Adipocyte (in vitro differentiated cells): ENCODE results near the gene AKAP1.

Experiments used
- DNase-seq: peaks from one replicate; pipeline ENCODE4 v3.0.0-alpha.2; 2015; ENCODE audit warnings: low read depth
- H3K27me3 ChIP-seq: replicated peaks from 2 replicates; pipeline ENCODE4 v1.7.0; 2013; ENCODE audit warnings: mild to moderate bottlenecking, low read length, moderate library complexity; ENCODE audit not compliant: control insufficient read depth, insufficient read depth
- H3K36me3 ChIP-seq: 2 replicates; pipeline ENCODE4 v1.7.0; 2013; ENCODE audit warnings: low read length, mild to moderate bottlenecking, moderate library complexity; ENCODE audit not compliant: control insufficient read depth, insufficient read depth, severe bottlenecking
- H3K4me1 ChIP-seq: 2 replicates; pipeline ENCODE4 v1.7.0; 2013; ENCODE audit warnings: mild to moderate bottlenecking, low read length, moderate library complexity; ENCODE audit not compliant: control insufficient read depth, insufficient read depth
- H3K4me3 ChIP-seq: 2 replicates; pipeline ENCODE4 v1.7.0; 2013; ENCODE audit warnings: mild to moderate bottlenecking, low read length, moderate library complexity
- H3K9ac ChIP-seq: 2 replicates; pipeline ENCODE4 v1.7.0; 2013; ENCODE audit warnings: mild to moderate bottlenecking, low read length, moderate library complexity
- H3K9me3 ChIP-seq: 2 replicates; pipeline ENCODE4 v1.7.0; 2013; ENCODE audit warnings: mild to moderate bottlenecking, low read length, moderate library complexity; ENCODE audit not compliant: control insufficient read depth

The AKAP1 gene

GRCh38 chr17:57146273-57146672 is 61.2 kb downstream of the AKAP1 start:
- Histone ChIP-seq H3K27me3 (peaks cover 4% of the 10 kb centered on the region), H3K36me3 (no peaks in the 10 kb centered on the region), H3K4me3 (no peak overlapping the region), H3K9me3 (peaks cover 16% of the 10 kb centered on the region), H3K9ac (no peak overlapping the region), H3K4me1 (peaks cover 3% of the 10 kb centered on the region)
- no peak for DNase-seq

- no peak overlapping the region for H3K9ac ChIP-seq
- no peaks in the 10 kb centered on the region for H3K36me3 ChIP-seq
- peaks cover 37% of the 10 kb centered on the region for H3K9me3 ChIP-seq
- H3K27me3 ChIP-seq, result peaks cover 4% of the 10 kb centered on the region
- DNase-seq, result no peak
- no peak overlapping the region for H3K4me3 ChIP-seq
- no peaks in the 10 kb centered on the region for H3K4me1 ChIP-seq
These were observed 66.8 kb downstream of the AKAP1 start for GRCh38 chr17:57151798-57152197.

GRCh38 chr17:57152967-57153528 is 68.0 kb downstream of the AKAP1 start:
- Histone ChIP-seq H3K9me3 (peaks cover 37% of the 10 kb centered on the region), H3K9ac (no peak overlapping the region)
- DNase-seq, result no peak

DNA sequence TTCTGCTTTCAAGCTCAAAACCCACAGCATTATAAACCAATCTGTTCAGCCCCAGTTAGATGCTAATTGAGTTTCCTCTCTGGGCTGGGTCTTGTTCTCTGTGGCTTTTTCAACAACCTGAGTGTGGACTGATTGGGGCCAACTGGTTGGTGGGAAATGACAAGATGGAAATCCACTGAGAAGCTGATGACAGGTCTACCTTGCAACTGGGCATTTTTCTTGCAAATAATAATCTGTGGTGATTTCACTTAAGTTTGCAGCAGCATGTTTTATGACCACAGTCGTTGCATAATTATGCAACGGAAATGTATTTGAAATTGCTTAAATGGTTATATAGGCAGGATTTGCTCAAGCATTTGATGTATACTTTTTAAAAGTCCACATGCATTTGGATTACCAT is 69.9 kb downstream of the AKAP1 start:
- Histone ChIP-seq H3K36me3 (no peaks in the 10 kb centered on the region), H3K9ac (no peak overlapping the region), H3K9me3 (peaks cover 22% of the 10 kb centered on the region), H3K4me3 (no peak overlapping the region), H3K27me3 (peaks cover 1% of the 10 kb centered on the region), H3K4me1 (peaks cover 3% of the 10 kb centered on the region)
- DNase-seq, result no peak

More at GRCh38 chr17:57152967-57153528, 68.0 kb downstream of the AKAP1 start:
- H3K4me1 ChIP-seq, result peaks cover 1% of the 10 kb centered on the region
- H3K27me3 ChIP-seq, result peaks cover 4% of the 10 kb centered on the region
- no peaks in the 10 kb centered on the region for H3K36me3 ChIP-seq
- H3K4me3 ChIP-seq, result no peak overlapping the region

- peaks cover 3% of the 10 kb centered on the region for H3K4me1 ChIP-seq
- H3K36me3 ChIP-seq, result no peaks in the 10 kb centered on the region
- H3K4me3 ChIP-seq, result no peak overlapping the region
- H3K9me3 ChIP-seq, result peaks cover 4% of the 10 kb centered on the region
- H3K27me3 ChIP-seq, result peaks cover under 1% of the 10 kb centered on the region
- DNase-seq, result no peak
- H3K9ac ChIP-seq, result no peak overlapping the region
These were observed 73.3 kb downstream of the AKAP1 start for GRCh38 chr17:57158325-57158724.

GRCh38 chr17:57158795-57159194 is 73.7 kb downstream of the AKAP1 start:
- DNase-seq, result no peak

DNA sequence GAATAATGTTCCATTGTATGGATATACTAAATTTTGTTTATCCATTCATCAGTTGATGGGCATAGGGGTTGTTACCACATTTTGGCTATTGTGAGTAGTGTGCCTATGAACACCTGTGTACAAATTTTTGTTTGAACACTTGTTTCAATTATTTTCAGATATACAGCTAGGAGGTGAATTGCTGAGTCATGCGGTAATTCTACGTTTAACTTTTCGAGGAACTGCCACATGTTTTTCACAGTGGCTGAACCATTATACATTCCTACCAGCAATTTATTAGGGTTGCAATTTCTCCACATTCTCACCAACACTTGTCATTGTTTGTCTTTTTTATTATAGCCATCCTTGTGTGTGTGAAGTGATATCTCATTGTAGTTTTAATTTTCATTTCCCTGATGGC is 75.6 kb downstream of the AKAP1 start:
- peaks cover 8% of the 10 kb centered on the region for H3K27me3 ChIP-seq
- DNase-seq, result no peak
- no peaks in the 10 kb centered on the region for H3K36me3 ChIP-seq
- no peak overlapping the region for H3K9ac ChIP-seq
- H3K4me1 ChIP-seq, result peaks cover 3% of the 10 kb centered on the region
- H3K4me3 ChIP-seq, result no peak overlapping the region
- H3K9me3 ChIP-seq, result peaks cover 3% of the 10 kb centered on the region

More at GRCh38 chr17:57158795-57159194, 73.7 kb downstream of the AKAP1 start:
- no peak overlapping the region for H3K4me3 ChIP-seq
- no peak overlapping the region for H3K9ac ChIP-seq
- H3K4me1 ChIP-seq, result peaks cover 3% of the 10 kb centered on the region
- no peaks in the 10 kb centered on the region for H3K36me3 ChIP-seq
- peaks cover 4% of the 10 kb centered on the region for H3K27me3 ChIP-seq
- H3K9me3 ChIP-seq, result peaks cover 3% of the 10 kb centered on the region

DNA sequence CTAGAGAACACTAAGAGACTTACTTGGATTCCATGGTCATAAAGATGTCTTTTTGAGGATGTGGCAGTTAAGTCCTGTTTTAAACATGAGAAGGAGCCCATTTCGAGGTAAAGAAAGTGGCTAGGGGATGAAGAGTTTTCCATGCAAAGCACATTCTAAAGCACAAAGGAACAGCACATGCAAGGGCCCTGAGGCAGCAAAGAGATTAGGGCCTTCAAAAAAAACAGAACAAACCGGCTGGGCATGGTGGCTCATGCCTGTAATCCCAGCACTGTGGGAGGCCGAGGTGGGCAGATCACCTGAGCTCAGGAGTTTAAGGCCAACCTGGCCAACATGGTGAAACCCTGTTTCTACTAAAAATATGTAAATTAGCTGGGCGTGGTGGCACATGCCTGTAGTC is 79.8 kb downstream of the AKAP1 start:
- Histone ChIP-seq H3K9me3 (peaks cover 3% of the 10 kb centered on the region), H3K9ac (no peak overlapping the region), H3K36me3 (no peaks in the 10 kb centered on the region), H3K4me1 (no peaks in the 10 kb centered on the region), H3K4me3 (no peak overlapping the region), H3K27me3 (peaks cover 12% of the 10 kb centered on the region)
- no peak for DNase-seq

DNA sequence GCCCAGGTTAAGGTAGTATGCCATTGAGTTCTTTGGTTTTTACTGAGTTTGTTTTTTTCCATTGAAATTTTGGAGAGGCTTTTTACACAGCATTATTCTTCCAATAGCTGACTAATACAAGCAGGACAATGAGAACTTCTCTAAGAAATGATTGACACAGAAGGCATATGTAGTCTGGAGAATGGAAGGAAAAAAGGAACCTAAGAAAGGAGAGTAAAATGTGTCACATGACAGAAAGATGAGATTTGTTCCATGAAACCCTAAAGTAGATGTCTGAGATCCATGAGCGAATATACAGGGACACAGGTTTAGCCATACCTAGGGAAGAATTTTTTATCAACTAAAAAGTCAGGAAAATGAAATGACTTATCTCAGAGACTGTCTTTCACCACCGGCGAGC is 80.7 kb downstream of the AKAP1 start:
- no peak overlapping the region for H3K4me3 ChIP-seq
- no peak for DNase-seq
- peaks cover 3% of the 10 kb centered on the region for H3K9me3 ChIP-seq
- no peak overlapping the region for H3K9ac ChIP-seq
- no peaks in the 10 kb centered on the region for H3K4me1 ChIP-seq
- peaks cover 12% of the 10 kb centered on the region for H3K27me3 ChIP-seq
- no peaks in the 10 kb centered on the region for H3K36me3 ChIP-seq

DNA sequence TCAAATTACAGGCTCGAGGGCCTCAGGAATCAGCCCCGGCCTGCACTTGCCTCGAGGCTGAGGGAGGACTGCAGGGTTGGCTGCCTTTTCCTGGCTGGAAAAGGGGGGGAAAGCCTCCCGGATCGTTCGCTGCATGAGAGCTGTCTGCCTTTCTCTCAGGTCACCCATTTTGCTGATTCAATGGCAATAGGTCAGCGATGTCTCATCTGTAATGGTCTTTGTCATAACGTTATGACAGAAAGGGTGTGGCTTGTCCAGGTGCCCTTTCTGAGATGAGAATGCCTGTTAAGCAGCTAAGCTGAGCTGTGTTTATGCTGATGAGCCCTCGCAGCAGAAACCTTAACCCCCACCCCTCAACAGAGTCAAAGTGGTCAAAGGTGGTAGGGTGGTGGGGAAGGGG is 81.8 kb downstream of the AKAP1 start:
- no peaks in the 10 kb centered on the region for H3K4me1 ChIP-seq
- H3K36me3 ChIP-seq, result no peaks in the 10 kb centered on the region
- no peak overlapping the region for H3K4me3 ChIP-seq
- H3K27me3 ChIP-seq, result peaks cover 12% of the 10 kb centered on the region
- peaks cover 3% of the 10 kb centered on the region for H3K9me3 ChIP-seq
- DNase-seq, result no peak
- H3K9ac ChIP-seq, result no peak overlapping the region

DNA sequence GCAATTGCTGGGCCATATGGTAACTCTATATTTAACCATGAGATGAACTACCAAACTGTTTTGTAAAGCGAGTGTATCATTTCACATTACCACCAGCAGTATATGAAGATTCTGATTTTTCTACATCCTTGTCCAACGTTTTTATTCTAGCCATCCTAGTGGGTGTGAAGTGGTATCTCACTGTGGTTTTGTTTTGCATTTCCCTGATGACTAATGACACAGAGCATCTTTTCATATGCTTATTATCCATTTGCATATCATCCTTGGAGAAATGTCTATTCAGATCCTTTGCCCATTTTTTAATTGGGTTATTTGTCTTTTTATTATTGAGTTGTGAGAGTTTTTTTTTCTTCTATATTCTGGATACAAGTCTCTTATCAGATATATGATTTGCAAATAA is 83.6 kb downstream of the AKAP1 start:
- no peak for DNase-seq
- H3K4me1 ChIP-seq, result no peaks in the 10 kb centered on the region
- H3K9me3 ChIP-seq, result no peaks in the 10 kb centered on the region
- no peak overlapping the region for H3K9ac ChIP-seq
- no peaks in the 10 kb centered on the region for H3K36me3 ChIP-seq
- H3K27me3 ChIP-seq, result peaks cover 16% of the 10 kb centered on the region
- no peak overlapping the region for H3K4me3 ChIP-seq

DNA sequence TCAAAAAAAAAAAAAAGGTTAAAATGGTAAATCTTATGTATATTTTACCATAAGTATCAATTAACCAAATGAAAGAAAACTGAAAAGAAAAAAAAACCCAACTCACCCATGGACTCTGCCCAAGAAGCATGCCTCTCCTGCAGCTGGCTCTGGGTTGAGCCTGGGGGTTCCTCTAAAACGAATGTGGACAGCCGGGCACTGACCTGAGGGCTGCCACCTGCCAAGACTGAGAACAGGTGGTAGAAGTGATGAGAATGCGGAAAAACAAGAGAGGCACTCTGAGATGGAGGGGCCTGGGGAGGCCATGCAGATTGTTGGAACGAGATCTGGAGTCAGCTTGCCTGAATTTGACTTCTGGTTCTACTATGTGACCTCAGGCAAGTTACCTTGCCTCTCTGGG is 85.8 kb downstream of the AKAP1 start:
- Histone ChIP-seq H3K36me3 (no peaks in the 10 kb centered on the region), H3K27me3 (peaks cover 25% of the 10 kb centered on the region), H3K4me1 (no peaks in the 10 kb centered on the region), H3K4me3 (no peak overlapping the region), H3K9me3 (no peaks in the 10 kb centered on the region), H3K9ac (no peak overlapping the region)
- no peak for DNase-seq
